Measurements from ENCODE around the gene STK32B.
A peak's percentile ranks its signal among the peaks of the same experiment; 100 is the strongest.
"Not testable (repeated sequence)": the region's sequence is repeated elsewhere in the genome, so short reads cannot be mapped to it uniquely, and the experiment has no call there.

Gene STK32B

GRCh38 chr4:5162909-5163508 lies 111.7 kb downstream of the STK32B start:
- no peak overlapping the region for H3K9ac ChIP-seq (ENCODE audit: low read depth, low read length)
- no peaks in the 10 kb centered on the region for H3K36me3 ChIP-seq (ENCODE audit: insufficient read depth, low read length)
- H3K4me1 ChIP-seq (ENCODE audit: insufficient read depth, low read length) = peaks cover 24% of the 10 kb centered on the region
- H3K4me3 ChIP-seq (ENCODE audit: low read length) = no peak overlapping the region
- 76% methylated on average over 6 of the region's 6 CpGs for WGBS
- H3K9me3 ChIP-seq (ENCODE audit: insufficient read depth, low read depth, low read length) = no peaks in the 10 kb centered on the region
- H3K27ac ChIP-seq (ENCODE audit: low read depth, low read length) = no peak overlapping the region
- H3K27me3 ChIP-seq (ENCODE audit: insufficient read depth, low read length) = no peaks in the 10 kb centered on the region

GRCh38 chr4:5164221-5164912 lies 113.1 kb downstream of the STK32B start:
- Histone ChIP-seq H3K27ac (ENCODE audit: low read depth, low read length) (no peak overlapping the region), H3K9ac (ENCODE audit: low read depth, low read length) (no peak overlapping the region), H3K9me3 (ENCODE audit: insufficient read depth, low read depth, low read length) (no peaks in the 10 kb centered on the region), H3K27me3 (ENCODE audit: insufficient read depth, low read length) (no peaks in the 10 kb centered on the region), H3K4me3 (ENCODE audit: low read length) (no peak overlapping the region), H3K36me3 (ENCODE audit: insufficient read depth, low read length) (no peaks in the 10 kb centered on the region), H3K4me1 (ENCODE audit: insufficient read depth, low read length) (peaks cover 15% of the 10 kb centered on the region; the same call in 1 of the 2 replicates)
- WGBS = 93% methylated on average over 10 of the region's 10 CpGs

- no peaks in the 10 kb centered on the region for H3K27me3 ChIP-seq (ENCODE audit: insufficient read depth, low read length)
- H3K4me1 ChIP-seq (ENCODE audit: insufficient read depth, low read length) = peaks cover 15% of the 10 kb centered on the region; the same call in 1 of the 2 replicates
- no peaks in the 10 kb centered on the region for H3K36me3 ChIP-seq (ENCODE audit: insufficient read depth, low read length)
- 61% methylated on average over 29 of the region's 29 CpGs for WGBS
- H3K9ac ChIP-seq (ENCODE audit: low read depth, low read length) = peak overlapping the region; percentile 18; the same call in 1 of the 2 replicates
- H3K27ac ChIP-seq (ENCODE audit: low read depth, low read length) = no peak overlapping the region
- H3K9me3 ChIP-seq (ENCODE audit: insufficient read depth, low read depth, low read length) = 0 out of 2 replicates have a peak, but pooled peaks cover 3% of the 10 kb centered on the region
- no peak overlapping the region for H3K4me3 ChIP-seq (ENCODE audit: low read length)
Observed at GRCh38 chr4:5165420-5166369, 114.4 kb downstream of the STK32B start.

GRCh38 chr4:5166377-5166776 lies 115.1 kb downstream of the STK32B start:
- H3K36me3 ChIP-seq (ENCODE audit: insufficient read depth, low read length) = no peaks in the 10 kb centered on the region
- WGBS = 85% methylated on average over 4 of the region's 4 CpGs
- no peak overlapping the region for H3K4me3 ChIP-seq (ENCODE audit: low read length)
- H3K4me1 ChIP-seq (ENCODE audit: insufficient read depth, low read length) = peaks cover 15% of the 10 kb centered on the region; the same call in 1 of the 2 replicates
- H3K9me3 ChIP-seq (ENCODE audit: insufficient read depth, low read depth, low read length) = 0 out of 2 replicates have a peak, but pooled peaks cover 3% of the 10 kb centered on the region
- H3K9ac ChIP-seq (ENCODE audit: low read depth, low read length) = no peak overlapping the region; the same call in 1 of the 2 replicates
- H3K27me3 ChIP-seq (ENCODE audit: insufficient read depth, low read length) = no peaks in the 10 kb centered on the region
- no peak overlapping the region for H3K27ac ChIP-seq (ENCODE audit: low read depth, low read length)

DNA sequence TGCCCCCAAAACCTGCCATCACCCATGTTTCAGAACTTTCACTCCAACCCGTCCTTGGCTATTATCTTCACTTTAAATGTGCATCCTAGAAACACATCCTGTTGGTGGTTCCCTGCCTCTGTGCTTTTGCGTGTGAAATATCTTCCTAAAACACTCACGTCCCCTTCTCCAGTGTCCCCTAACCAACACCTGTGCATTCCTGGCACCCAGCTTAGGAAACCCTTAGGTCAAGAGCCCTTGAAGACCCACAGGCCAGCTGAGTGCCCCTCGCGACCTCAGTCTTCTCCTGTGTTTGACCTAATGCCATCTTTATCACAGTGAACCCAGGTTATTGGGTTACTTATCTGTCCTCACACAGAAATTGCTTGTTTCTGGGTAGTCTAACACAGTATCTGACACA lies 117.6 kb downstream of the STK32B start:
- H3K9ac ChIP-seq (ENCODE audit: low read depth, low read length) = no peak overlapping the region
- no peaks in the 10 kb centered on the region for H3K36me3 ChIP-seq (ENCODE audit: insufficient read depth, low read length)
- peaks cover 15% of the 10 kb centered on the region; the same call in 1 of the 2 replicates for H3K4me1 ChIP-seq (ENCODE audit: insufficient read depth, low read length)
- H3K9me3 ChIP-seq (ENCODE audit: insufficient read depth, low read depth, low read length) = 0 out of 2 replicates have a peak, but pooled peaks cover 3% of the 10 kb centered on the region
- WGBS = 95% methylated on average over 5 of the region's 5 CpGs
- no peak overlapping the region for H3K4me3 ChIP-seq (ENCODE audit: low read length)
- no peaks in the 10 kb centered on the region for H3K27me3 ChIP-seq (ENCODE audit: insufficient read depth, low read length)
- no peak overlapping the region for H3K27ac ChIP-seq (ENCODE audit: low read depth, low read length)

GRCh38 chr4:5175836-5176235 lies 124.6 kb downstream of the STK32B start:
- H3K4me3 ChIP-seq (ENCODE audit: low read length); H3K9ac ChIP-seq (ENCODE audit: low read depth, low read length); H3K36me3 ChIP-seq (ENCODE audit: insufficient read depth, low read length); H3K4me1 ChIP-seq (ENCODE audit: insufficient read depth, low read length); H3K27me3 ChIP-seq (ENCODE audit: insufficient read depth, low read length); H3K27ac ChIP-seq (ENCODE audit: low read depth, low read length): not testable (repeated sequence)
- H3K9me3 ChIP-seq (ENCODE audit: insufficient read depth, low read depth, low read length) = peaks cover 19% of the 10 kb centered on the region
- WGBS = 95% methylated on average over 11 of the region's 11 CpGs

- H3K9me3 ChIP-seq (ENCODE audit: insufficient read depth, low read depth, low read length) = no peaks in the 10 kb centered on the region
- no peak overlapping the region for H3K4me3 ChIP-seq (ENCODE audit: low read length)
- no peak overlapping the region for H3K27ac ChIP-seq (ENCODE audit: low read depth, low read length)
- H3K27me3 ChIP-seq (ENCODE audit: insufficient read depth, low read length) = no peaks in the 10 kb centered on the region
- no peaks in the 10 kb centered on the region for H3K36me3 ChIP-seq (ENCODE audit: insufficient read depth, low read length)
- no peak overlapping the region for H3K9ac ChIP-seq (ENCODE audit: low read depth, low read length)
- H3K4me1 ChIP-seq (ENCODE audit: insufficient read depth, low read length) = no peaks in the 10 kb centered on the region
- WGBS = 90% methylated on average over 3 of the region's 6 CpGs
Observed at GRCh38 chr4:5184606-5185005, 133.3 kb downstream of the STK32B start.

GRCh38 chr4:5185551-5185950 lies 134.3 kb downstream of the STK32B start:
- no peaks in the 10 kb centered on the region for H3K9me3 ChIP-seq (ENCODE audit: insufficient read depth, low read depth, low read length)
- no peaks in the 10 kb centered on the region for H3K36me3 ChIP-seq (ENCODE audit: insufficient read depth, low read length)
- H3K27ac ChIP-seq (ENCODE audit: low read depth, low read length) = no peak overlapping the region
- WGBS = 92% methylated on average over 6 of the region's 6 CpGs
- H3K4me3 ChIP-seq (ENCODE audit: low read length) = no peak overlapping the region
- no peaks in the 10 kb centered on the region for H3K27me3 ChIP-seq (ENCODE audit: insufficient read depth, low read length)
- no peak overlapping the region for H3K9ac ChIP-seq (ENCODE audit: low read depth, low read length)
- no peaks in the 10 kb centered on the region for H3K4me1 ChIP-seq (ENCODE audit: insufficient read depth, low read length)

- 94% methylated on average over 14 of the region's 14 CpGs for WGBS
- no peaks in the 10 kb centered on the region for H3K27me3 ChIP-seq (ENCODE audit: insufficient read depth, low read length)
Observed at GRCh38 chr4:5186271-5187064, 135.2 kb downstream of the STK32B start.

DNA sequence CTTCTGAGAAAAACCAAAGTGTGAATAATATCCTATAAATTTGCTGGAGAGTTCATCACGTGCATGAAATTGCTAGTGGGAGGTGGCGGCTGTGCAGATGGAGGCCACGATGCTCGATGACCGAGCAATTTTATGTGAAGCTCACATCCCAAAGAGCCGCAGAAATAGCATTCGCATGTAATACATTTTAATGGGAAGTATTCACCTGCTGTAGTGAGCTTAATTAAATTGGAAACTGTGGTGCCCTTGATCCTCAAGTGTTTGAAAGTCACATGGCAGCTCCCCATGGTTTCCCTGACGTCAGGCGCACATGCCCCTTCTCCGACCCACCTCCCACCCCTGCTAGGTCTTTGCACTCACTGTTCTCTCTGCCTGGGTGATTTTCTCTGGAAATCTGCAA lies 136.8 kb downstream of the STK32B start:
- H3K27ac ChIP-seq (ENCODE audit: low read depth, low read length) = no peak overlapping the region
- no peaks in the 10 kb centered on the region for H3K27me3 ChIP-seq (ENCODE audit: insufficient read depth, low read length)
- H3K4me3 ChIP-seq (ENCODE audit: low read length) = no peak overlapping the region
- H3K36me3 ChIP-seq (ENCODE audit: insufficient read depth, low read length) = no peaks in the 10 kb centered on the region
- no peak overlapping the region for H3K9ac ChIP-seq (ENCODE audit: low read depth, low read length)
- WGBS = 89% methylated on average over 10 of the region's 10 CpGs
- H3K9me3 ChIP-seq (ENCODE audit: insufficient read depth, low read depth, low read length) = no peaks in the 10 kb centered on the region
- H3K4me1 ChIP-seq (ENCODE audit: insufficient read depth, low read length) = no peaks in the 10 kb centered on the region

More at GRCh38 chr4:5186271-5187064, 135.2 kb downstream of the STK32B start:
- no peaks in the 10 kb centered on the region for H3K4me1 ChIP-seq (ENCODE audit: insufficient read depth, low read length)
- no peak overlapping the region for H3K27ac ChIP-seq (ENCODE audit: low read depth, low read length)
- H3K4me3 ChIP-seq (ENCODE audit: low read length) = no peak overlapping the region
- H3K9me3 ChIP-seq (ENCODE audit: insufficient read depth, low read depth, low read length) = no peaks in the 10 kb centered on the region
- H3K9ac ChIP-seq (ENCODE audit: low read depth, low read length) = no peak overlapping the region
- H3K36me3 ChIP-seq (ENCODE audit: insufficient read depth, low read length) = no peaks in the 10 kb centered on the region

All from HUES64 (cell line).